Neural progenitor cell (in vitro differentiated cells): ENCODE data around the gene TAF1C. TPM values are rescaled to one million over a fixed set of nuclear protein-coding genes. Genes with fewer than 3 reads are reported as not detected.

Experiments
- DNase-seq: peaks from one replicate; pipeline ENCODE4 v3.0.0-alpha.2; 2016; ENCODE audit warnings: low spot score
- H2AFZ ChIP-seq: fragments of 200-600 bp; sonication (generic); replicated peaks from 2 replicates; pipeline ENCODE4 v1.6.1; 2016; ENCODE audit warnings: antibody characterized with exemption
- H3F3A ChIP-seq: fragments of 200-600 bp; sonication (generic); 2 replicates; pipeline ENCODE4 v1.6.1; 2016; ENCODE audit warnings: antibody characterized with exemption, low read depth
- H3K27ac ChIP-seq: fragments of 200-600 bp; sonication (generic); 2 replicates; pipeline ENCODE4 v1.5.1; 2016; ENCODE audit warnings: mild to moderate bottlenecking
- H3K27me3 ChIP-seq: fragments of 200-600 bp; sonication (generic); 2 replicates; pipeline ENCODE4 v1.6.1; 2016; ENCODE audit warnings: mild to moderate bottlenecking, moderate library complexity
- H3K36me3 ChIP-seq: fragments of 200-600 bp; sonication (generic); 2 replicates; pipeline ENCODE4 v1.5.1; 2016
- H3K4me1 ChIP-seq: fragments of 200-600 bp; sonication (generic); 2 replicates; pipeline ENCODE4 v1.6.1; 2016; ENCODE audit warnings: mixed run types
- H3K4me2 ChIP-seq: fragments of 200-600 bp; sonication (generic); 2 replicates; pipeline ENCODE4 v1.6.1; 2016
- H3K4me3 ChIP-seq: fragments of 200-600 bp; sonication (generic); 2 replicates; pipeline ENCODE4 v1.5.1; 2016
- H3K79me2 ChIP-seq: fragments of 200-600 bp; sonication (generic); 2 replicates; pipeline ENCODE4 v1.6.1; 2016; ENCODE audit warnings: low read depth
- H3K9ac ChIP-seq: fragments of 200-600 bp; sonication (generic); 2 replicates; pipeline ENCODE4 v1.6.1; 2016
- H3K9me3 ChIP-seq: fragments of 200-600 bp; sonication (generic); 2 replicates; pipeline ENCODE4 v1.5.1; 2016; ENCODE audit warnings: low read depth
- H4K20me1 ChIP-seq: fragments of 200-600 bp; sonication (generic); 2 replicates; pipeline ENCODE4 v1.6.1; 2016; ENCODE audit warnings: low read depth
- H3K27ac Mint-ChIP-seq: 3 replicates; pipeline ENCODE4 v1.8.0; 2021; ENCODE audit warnings: mixed read lengths
- H3K27me3 Mint-ChIP-seq: 2 replicates; pipeline ENCODE4 v1.8.0; 2022; ENCODE audit warnings: low read depth, mild to moderate bottlenecking, inconsistent platforms, moderate library complexity, mixed read lengths; ENCODE audit not compliant: insufficient read depth
- H3K36me3 Mint-ChIP-seq: 3 replicates; pipeline ENCODE4 v1.8.0; 2021; ENCODE audit warnings: mixed read lengths
- H3K4me1 Mint-ChIP-seq: 3 replicates; pipeline ENCODE4 v1.8.0; 2021; ENCODE audit warnings: mixed read lengths
- H3K4me3 Mint-ChIP-seq: 3 replicates; pipeline ENCODE4 v1.8.0; 2021; ENCODE audit warnings: mild to moderate bottlenecking, moderate library complexity, mixed read lengths
- H3K9me3 Mint-ChIP-seq: 3 replicates; pipeline ENCODE4 v1.8.0; 2020; ENCODE audit warnings: mixed read lengths
- EZH2 ChIP-seq: fragments of 200-600 bp; sonication (generic); IDR thresholded peaks from 2 replicates; pipeline ENCODE4 v1.6.1; 2017; ENCODE audit warnings: antibody characterized with exemption, mild to moderate bottlenecking, moderate library complexity
- EZH2phosphoT487 ChIP-seq: fragments of 200-600 bp; sonication (generic); IDR thresholded peaks from 2 replicates; pipeline ENCODE4 v1.6.1; 2017; ENCODE audit warnings: antibody characterized with exemption
- total RNA-seq: library from RNA; depleted of rRNA; stranded (reverse); fragments of >200 nt; gene quantifications from 2 replicates; pipeline ENCODE4 v1.2.3, GENCODE V29; 2015; ENCODE audit warnings: low replicate concordance
- TF ChIP-seq, protein P1 (sequence below): fragments of 200-600 bp; sonication (generic); IDR thresholded peaks from 2 replicates; pipeline ENCODE4 v1.5.1; 2017; ENCODE audit warnings: antibody characterized with exemption, mild to moderate bottlenecking

Gene TAF1C
- total RNA-seq, 1 donor from 2014 or later, result 23.3 TPM

DNA sequence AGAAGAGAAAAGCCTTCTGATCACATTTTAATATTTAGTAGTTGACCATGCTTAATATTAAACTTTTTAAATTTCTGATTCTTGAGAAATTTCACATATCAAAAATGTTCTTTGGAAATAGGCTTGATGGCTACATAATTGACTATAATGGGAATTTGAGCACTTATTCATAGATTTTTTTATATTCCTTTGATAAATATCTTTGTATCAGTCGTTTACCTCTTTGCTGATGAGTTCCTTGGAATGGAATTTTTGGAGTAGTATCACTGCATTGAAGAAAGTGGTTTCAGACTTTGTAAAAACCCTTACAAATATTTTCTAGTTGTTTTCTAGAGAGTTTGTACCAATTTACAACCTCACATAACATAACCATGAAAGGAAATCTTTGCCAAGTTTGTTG lies 27.1 kb downstream of the TAF1C start:
- H3K4me1 ChIP-seq, result no peaks in the 10 kb centered on the region
- no peaks in the 10 kb centered on the region for H4K20me1 ChIP-seq
- Mint-ChIP-seq H3K27me3 (peaks cover 3% of the 10 kb centered on the region), H3K9me3 (no peaks in the 10 kb centered on the region), H3K4me3 (no peak overlapping the region), H3K36me3 (no peaks in the 10 kb centered on the region), H3K4me1 (peaks cover 11% of the 10 kb centered on the region), H3K27ac (no peak overlapping the region)
- H3K27me3 ChIP-seq, result no peaks in the 10 kb centered on the region
- TF ChIP-seq, protein P1, sequence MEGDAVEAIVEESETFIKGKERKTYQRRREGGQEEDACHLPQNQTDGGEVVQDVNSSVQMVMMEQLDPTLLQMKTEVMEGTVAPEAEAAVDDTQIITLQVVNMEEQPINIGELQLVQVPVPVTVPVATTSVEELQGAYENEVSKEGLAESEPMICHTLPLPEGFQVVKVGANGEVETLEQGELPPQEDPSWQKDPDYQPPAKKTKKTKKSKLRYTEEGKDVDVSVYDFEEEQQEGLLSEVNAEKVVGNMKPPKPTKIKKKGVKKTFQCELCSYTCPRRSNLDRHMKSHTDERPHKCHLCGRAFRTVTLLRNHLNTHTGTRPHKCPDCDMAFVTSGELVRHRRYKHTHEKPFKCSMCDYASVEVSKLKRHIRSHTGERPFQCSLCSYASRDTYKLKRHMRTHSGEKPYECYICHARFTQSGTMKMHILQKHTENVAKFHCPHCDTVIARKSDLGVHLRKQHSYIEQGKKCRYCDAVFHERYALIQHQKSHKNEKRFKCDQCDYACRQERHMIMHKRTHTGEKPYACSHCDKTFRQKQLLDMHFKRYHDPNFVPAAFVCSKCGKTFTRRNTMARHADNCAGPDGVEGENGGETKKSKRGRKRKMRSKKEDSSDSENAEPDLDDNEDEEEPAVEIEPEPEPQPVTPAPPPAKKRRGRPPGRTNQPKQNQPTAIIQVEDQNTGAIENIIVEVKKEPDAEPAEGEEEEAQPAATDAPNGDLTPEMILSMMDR, result no peak
- TF ChIP-seq EZH2, result no peak
- no peak for TF ChIP-seq EZH2phosphoT487
- H3K9ac ChIP-seq, result no peak overlapping the region
- H3K9me3 ChIP-seq, result no peaks in the 10 kb centered on the region
- no peak for DNase-seq
- no peaks in the 10 kb centered on the region for H3F3A ChIP-seq
- H3K4me2 ChIP-seq, result no peak overlapping the region
- no peak overlapping the region for H2AFZ ChIP-seq
- H3K36me3 ChIP-seq, result no peaks in the 10 kb centered on the region
- H3K79me2 ChIP-seq, result no peaks in the 10 kb centered on the region
- H3K4me3 ChIP-seq, result no peak overlapping the region
- H3K27ac ChIP-seq, result no peak overlapping the region

DNA sequence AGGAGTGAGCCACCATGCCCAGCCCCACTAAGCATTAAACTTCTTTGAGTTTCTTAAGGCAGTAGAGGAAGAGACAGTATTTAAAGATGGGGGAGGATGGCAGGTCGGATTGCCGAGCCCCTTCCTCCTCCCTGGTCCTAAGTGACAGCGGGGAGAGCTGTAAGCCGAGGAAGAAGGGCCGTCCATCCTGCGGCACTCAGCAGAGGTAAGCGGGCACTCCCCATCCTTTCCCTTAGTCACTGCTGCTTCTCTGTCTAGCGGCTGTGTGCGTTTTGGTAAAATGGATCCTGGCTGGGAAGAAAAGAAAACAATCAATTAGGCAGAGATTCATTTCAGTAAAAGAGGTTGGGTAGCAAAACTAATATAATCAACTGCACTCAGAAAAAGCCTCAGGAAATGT lies 27.9 kb downstream of the TAF1C start:
- no peak overlapping the region for H3K9ac ChIP-seq
- H3K4me2 ChIP-seq, result no peak overlapping the region
- Mint-ChIP-seq H3K9me3 (no peaks in the 10 kb centered on the region), H3K4me3 (no peak overlapping the region), H3K36me3 (no peaks in the 10 kb centered on the region), H3K4me1 (peaks cover 14% of the 10 kb centered on the region), H3K27ac (no peak overlapping the region), H3K27me3 (peaks cover 3% of the 10 kb centered on the region)
- no peaks in the 10 kb centered on the region for H3F3A ChIP-seq
- H3K9me3 ChIP-seq, result no peaks in the 10 kb centered on the region
- no peaks in the 10 kb centered on the region for H3K4me1 ChIP-seq
- no peaks in the 10 kb centered on the region for H3K27me3 ChIP-seq
- H3K4me3 ChIP-seq, result no peak overlapping the region
- DNase-seq, result no peak
- TF ChIP-seq, protein P1, result no peak
- TF ChIP-seq EZH2 (no peak), EZH2phosphoT487 (no peak)
- no peaks in the 10 kb centered on the region for H3K79me2 ChIP-seq
- H3K36me3 ChIP-seq, result no peaks in the 10 kb centered on the region
- no peak overlapping the region for H2AFZ ChIP-seq
- H3K27ac ChIP-seq, result no peak overlapping the region
- no peaks in the 10 kb centered on the region for H4K20me1 ChIP-seq

DNA sequence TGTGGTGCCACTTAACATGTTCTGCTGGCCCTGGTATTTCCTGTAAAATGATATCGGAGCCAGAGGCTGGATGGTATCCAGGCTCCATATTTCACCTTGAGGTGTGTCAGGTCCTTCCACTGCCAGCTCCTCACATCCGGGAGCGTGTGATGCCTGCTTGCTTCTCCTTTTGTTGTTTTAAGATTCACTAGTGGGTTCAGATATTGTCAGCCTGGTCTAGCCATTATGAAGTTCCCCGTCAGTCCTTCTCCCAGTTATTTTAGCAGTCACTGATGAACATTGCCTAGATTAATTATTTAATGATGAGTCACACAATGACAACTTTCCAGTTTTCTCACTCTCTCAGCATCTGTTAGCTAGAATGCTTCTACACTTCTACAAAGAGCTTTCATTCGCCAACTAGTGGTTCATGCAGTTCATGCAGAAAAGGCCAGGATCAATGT lies 30.5 kb downstream of the TAF1C start:
- no peak overlapping the region for H3K27ac Mint-ChIP-seq
- H2AFZ ChIP-seq, result no peak overlapping the region
- TF ChIP-seq EZH2phosphoT487 (no peak), EZH2 (no peak)
- TF ChIP-seq, protein P1, result no peak

More for the DNA sequence above, 30.5 kb downstream of the TAF1C start:
- no peak for DNase-seq
- Histone ChIP-seq H3K27me3 (no peaks in the 10 kb centered on the region), H3K9ac (no peak overlapping the region), H3K27ac (no peak overlapping the region), H3F3A (no peaks in the 10 kb centered on the region), H3K36me3 (no peaks in the 10 kb centered on the region), H3K4me1 (no peaks in the 10 kb centered on the region), H4K20me1 (no peaks in the 10 kb centered on the region), H3K79me2 (no peaks in the 10 kb centered on the region), H3K4me3 (no peak overlapping the region), H3K9me3 (no peaks in the 10 kb centered on the region), H3K4me2 (no peak overlapping the region)
- H3K27me3 Mint-ChIP-seq, result peaks cover 5% of the 10 kb centered on the region
- H3K4me1 Mint-ChIP-seq, result peaks cover 6% of the 10 kb centered on the region
- no peak overlapping the region for H3K4me3 Mint-ChIP-seq
- H3K9me3 Mint-ChIP-seq, result no peaks in the 10 kb centered on the region
- no peaks in the 10 kb centered on the region for H3K36me3 Mint-ChIP-seq
